CD8-positive, alpha-beta memory T cell (primary cell): ENCODE data around the gene PRDM5. TPM values are rescaled to one million over a fixed set of nuclear protein-coding genes. Genes with fewer than 3 reads are reported as not detected.

Experiments
- CTCF ChIA-PET: fragments of 350-600 bp; sonication (Branson Sonifier 250); formaldehyde crosslinking; loops from one replicate; lab custom pipeline; 2021; ENCODE audit warnings: antibody characterized with exemption; lab: Charles Lee
- POLR2A ChIA-PET: fragments of 350-600 bp; sonication (Branson Sonifier 250); formaldehyde crosslinking; loops from one replicate; lab custom pipeline; 2021; ENCODE audit warnings: antibody characterized with exemption; lab: Charles Lee
- DNase-seq, 5 donors: peaks; one replicate each; pipeline versions ENCODE4 v3.0.0 to v3.0.0-alpha.2; 2020 to 2022; ENCODE audit warnings: mixed read lengths in 1 of 5
- H3K27ac ChIP-seq: one replicate; pipeline ENCODE4 v1.7.0; 2013; ENCODE audit warnings: low read depth, mild to moderate bottlenecking, low read length, moderate library complexity
- H3K27me3 ChIP-seq: 2 replicates; pipeline ENCODE4 v1.7.0; 2013; ENCODE audit warnings: low read length, mild to moderate bottlenecking; ENCODE audit not compliant: insufficient read depth, poor library complexity, severe bottlenecking
- H3K36me3 ChIP-seq: 2 replicates; pipeline ENCODE4 v1.7.0; 2013; ENCODE audit warnings: mild to moderate bottlenecking, low read length, moderate library complexity; ENCODE audit not compliant: insufficient read depth
- H3K4me1 ChIP-seq: 2 replicates; pipeline ENCODE4 v1.7.0; 2013; ENCODE audit warnings: mild to moderate bottlenecking, low read length, moderate library complexity; ENCODE audit not compliant: insufficient read depth
- H3K4me3 ChIP-seq: 2 replicates; pipeline ENCODE4 v1.7.0; 2013; ENCODE audit warnings: mild to moderate bottlenecking, low read length
- H3K9me3 ChIP-seq: 2 replicates; pipeline ENCODE4 v1.7.0; 2013; ENCODE audit warnings: mild to moderate bottlenecking, low read length
- H3K27ac Mint-ChIP-seq, 8 donors: one replicate each; pipeline ENCODE4 v1.8.0; 2020 to 2021; ENCODE audit warnings: mixed read lengths in 8 of 8, mild to moderate bottlenecking in 6 of 8, inconsistent platforms in 3 of 8, moderate library complexity in 3 of 8
- H3K27me3 Mint-ChIP-seq, 2 donors: one replicate each; pipeline ENCODE4 v1.8.0; 2020 to 2021; ENCODE audit warnings: mixed read lengths in 2 of 2, mild to moderate bottlenecking in 1 of 2, moderate library complexity in 1 of 2
- H3K36me3 Mint-ChIP-seq, 3 donors: one replicate each; pipeline ENCODE4 v1.8.0; 2020 to 2021; ENCODE audit warnings: mixed read lengths in 3 of 3, inconsistent platforms in 1 of 3, mild to moderate bottlenecking in 1 of 3
- H3K4me1 Mint-ChIP-seq, 3 donors: one replicate each; pipeline ENCODE4 v1.8.0; 2020 to 2021; ENCODE audit warnings: mixed read lengths in 3 of 3, inconsistent platforms in 1 of 3, mild to moderate bottlenecking in 1 of 3
- H3K4me3 Mint-ChIP-seq, 7 donors: one replicate each; pipeline ENCODE4 v1.8.0; 2020 to 2021; ENCODE audit warnings: mixed read lengths in 7 of 7, mild to moderate bottlenecking in 6 of 7, moderate library complexity in 4 of 7, inconsistent platforms in 2 of 7
- H3K9me3 Mint-ChIP-seq, 5 donors: one replicate each; pipeline ENCODE4 v1.8.0; 2020 to 2022; ENCODE audit warnings: mixed read lengths in 5 of 5, mild to moderate bottlenecking in 3 of 5, moderate library complexity in 2 of 5, inconsistent platforms in 1 of 5
- polyA plus RNA-seq: library from polyadenylated mRNA; unstranded; fragments of 300-500 nt; fragmentation: Illumina TruSeq; gene quantifications from one replicate; pipeline ENCODE4 v1.2.3, GENCODE V29; 2021
- total RNA-seq, 2 experiments: library from RNA; stranded (reverse); gene quantifications; one replicate each; pipeline ENCODE4 v1.2.3, GENCODE V29; 2021

The PRDM5 gene
- total and polyA plus RNA-seq, 3 experiments from 2014 or later, result 0.08 to 0.63 (median 0.24) TPM

DNA sequence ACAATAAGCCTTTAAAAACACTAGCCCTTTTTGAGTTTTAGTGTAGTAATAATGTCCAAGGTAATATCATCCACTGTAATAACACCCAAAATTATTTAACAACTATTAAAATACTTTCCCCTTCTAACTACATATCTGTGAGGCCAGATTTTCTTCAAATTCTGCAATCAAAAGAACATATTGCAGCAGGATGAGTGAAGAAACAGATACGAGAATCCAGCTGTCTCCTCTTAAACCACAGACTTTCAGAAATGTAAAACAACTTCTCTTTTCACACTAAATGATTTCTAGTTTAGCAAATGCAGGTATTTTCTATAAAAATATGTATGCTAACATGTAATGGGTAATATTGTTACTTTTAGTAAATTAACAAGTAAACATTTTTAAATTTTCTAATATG lies 148.9 kb downstream of the PRDM5 start:
- POLR2A ChIA-PET, result no interaction called here
- H3K36me3 ChIP-seq, result no peaks in the 10 kb centered on the region
- no peaks in the 10 kb centered on the region for H3K36me3 Mint-ChIP-seq
- H3K27ac ChIP-seq, result no peak overlapping the region
- H3K4me3 Mint-ChIP-seq, result no peak overlapping the region
- no peaks in the 10 kb centered on the region for H3K9me3 Mint-ChIP-seq
- no peak overlapping the region for H3K27ac Mint-ChIP-seq
- DNase-seq, result no peak
- H3K27me3 Mint-ChIP-seq, result peaks cover 3 to 4% of the 10 kb centered on the region in 2 donors
- H3K4me1 Mint-ChIP-seq, result no peaks in the 10 kb centered on the region
- no peaks in the 10 kb centered on the region for H3K4me1 ChIP-seq
- CTCF ChIA-PET, result no interaction called here
- H3K27me3 ChIP-seq, result no peaks in the 10 kb centered on the region
- no peaks in the 10 kb centered on the region for H3K9me3 ChIP-seq
- H3K4me3 ChIP-seq, result no peak overlapping the region

DNA sequence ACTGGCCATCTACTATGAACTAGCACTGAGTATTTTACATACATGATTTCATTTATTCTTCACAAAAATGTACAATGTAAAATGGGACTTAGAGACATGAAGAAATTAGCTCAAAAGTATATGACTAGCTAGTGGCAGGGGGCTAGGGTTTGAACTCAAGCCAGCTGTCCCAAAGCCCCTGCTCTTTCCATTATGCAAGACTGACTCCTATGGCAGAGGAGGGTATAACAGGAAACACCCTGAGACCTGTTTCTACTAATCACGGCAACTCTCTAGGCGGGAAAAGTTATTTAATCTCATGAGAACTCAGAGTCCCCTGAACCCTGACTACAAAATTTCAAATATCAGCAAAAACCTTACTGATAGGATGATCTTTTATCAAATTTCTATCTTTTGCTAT lies 150.6 kb downstream of the PRDM5 start:
- Mint-ChIP-seq H3K27me3 (peaks cover 3 to 8% of the 10 kb centered on the region in 2 donors), H3K4me3 (no peak overlapping the region), H3K27ac (no peak overlapping the region), H3K4me1 (no peaks in the 10 kb centered on the region), H3K9me3 (no peaks in the 10 kb centered on the region), H3K36me3 (no peaks in the 10 kb centered on the region)
- Histone ChIP-seq H3K36me3 (no peaks in the 10 kb centered on the region), H3K27me3 (no peaks in the 10 kb centered on the region), H3K27ac (no peak overlapping the region), H3K4me3 (no peak overlapping the region), H3K9me3 (no peaks in the 10 kb centered on the region), H3K4me1 (no peaks in the 10 kb centered on the region)
- ChIA-PET POLR2A (no interaction called here), CTCF (no interaction called here)
- DNase-seq, result no peak

DNA sequence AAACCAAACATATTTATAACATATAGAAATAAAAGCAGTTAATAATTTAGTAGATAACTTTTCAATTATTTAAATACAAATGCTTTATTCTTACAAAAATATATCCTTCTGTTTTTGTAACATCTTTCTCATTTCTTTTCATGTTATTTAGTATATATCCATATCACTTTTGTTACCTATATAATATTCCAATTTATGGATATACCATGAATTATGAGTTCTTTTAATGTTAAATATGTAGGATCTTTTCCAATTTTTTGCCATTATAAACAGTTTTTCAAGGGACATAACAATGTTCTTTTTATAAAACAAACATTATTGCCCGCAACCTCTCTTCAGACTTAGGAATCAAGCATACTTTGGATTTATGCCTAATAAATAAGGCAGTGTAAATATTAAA lies 151.6 kb downstream of the PRDM5 start:
- Mint-ChIP-seq H3K36me3 (no peaks in the 10 kb centered on the region), H3K27ac (no peak overlapping the region), H3K4me3 (no peak overlapping the region), H3K4me1 (no peaks in the 10 kb centered on the region), H3K27me3 (peaks cover 5 to 8% of the 10 kb centered on the region in 2 donors), H3K9me3 (no peaks in the 10 kb centered on the region)
- Histone ChIP-seq H3K27ac (no peak overlapping the region), H3K9me3 (no peaks in the 10 kb centered on the region), H3K27me3 (no peaks in the 10 kb centered on the region), H3K36me3 (no peaks in the 10 kb centered on the region), H3K4me1 (no peaks in the 10 kb centered on the region), H3K4me3 (no peak overlapping the region)
- DNase-seq, result no peak
- ChIA-PET CTCF (no interaction called here), POLR2A (no interaction called here)

DNA sequence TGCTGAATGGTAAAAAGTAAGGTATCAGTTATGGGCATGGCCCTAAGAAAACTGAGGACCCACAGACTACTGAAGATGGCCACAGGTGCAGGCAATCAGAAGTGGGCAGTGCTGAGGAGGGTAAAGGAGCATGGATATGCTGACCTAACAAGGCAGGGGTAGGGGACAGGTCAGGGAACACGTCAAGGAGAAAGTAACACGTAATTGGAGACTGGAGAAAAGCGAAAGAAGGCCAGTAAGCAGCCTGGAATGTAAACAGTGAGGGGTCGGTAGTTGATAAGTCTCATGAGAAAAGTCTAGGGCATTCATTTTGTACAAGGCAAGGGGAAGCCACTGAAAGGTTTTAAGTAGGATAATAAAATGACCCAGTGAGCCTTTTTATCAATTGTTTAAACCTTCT lies 153.3 kb downstream of the PRDM5 start:
- no peaks in the 10 kb centered on the region for H3K36me3 ChIP-seq
- POLR2A ChIA-PET, result no interaction called here
- Mint-ChIP-seq H3K4me1 (no peaks in the 10 kb centered on the region), H3K9me3 (no peaks in the 10 kb centered on the region), H3K4me3 (no peak overlapping the region), H3K36me3 (no peaks in the 10 kb centered on the region), H3K27ac (no peak overlapping the region), H3K27me3 (peaks cover 5 to 12% of the 10 kb centered on the region in 2 donors)
- H3K4me1 ChIP-seq, result no peaks in the 10 kb centered on the region
- H3K4me3 ChIP-seq, result no peak overlapping the region
- CTCF ChIA-PET, result no interaction called here
- H3K27ac ChIP-seq, result no peak overlapping the region
- H3K27me3 ChIP-seq, result no peaks in the 10 kb centered on the region
- no peaks in the 10 kb centered on the region for H3K9me3 ChIP-seq
- DNase-seq, result no peak

DNA sequence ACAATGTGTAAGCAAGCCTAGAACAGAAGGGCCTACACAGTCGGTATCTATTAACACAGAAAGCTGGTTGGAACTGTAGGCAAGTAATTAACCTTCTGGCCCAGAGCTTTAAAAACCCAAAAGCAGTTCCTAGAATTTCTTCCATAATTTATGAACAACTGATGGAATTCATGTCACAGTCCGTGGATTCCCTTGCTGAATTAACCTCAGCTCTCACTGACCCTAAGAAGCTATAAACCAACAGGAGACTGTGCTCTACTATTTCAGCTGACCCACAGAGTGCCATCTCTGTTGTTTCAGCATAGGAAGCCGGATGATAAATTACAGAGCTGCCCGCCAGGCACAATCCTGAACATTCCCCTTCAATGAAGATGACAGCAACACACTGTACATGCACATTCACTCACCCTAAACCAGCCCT lies 157.3 kb downstream of the PRDM5 start:
- H3K27me3 Mint-ChIP-seq, result peaks cover 5 to 12% of the 10 kb centered on the region in 2 donors
- H3K4me1 Mint-ChIP-seq, result no peaks in the 10 kb centered on the region
- Histone ChIP-seq H3K9me3 (no peaks in the 10 kb centered on the region), H3K36me3 (no peaks in the 10 kb centered on the region), H3K27ac (no peak overlapping the region), H3K4me1 (no peaks in the 10 kb centered on the region), H3K4me3 (no peak overlapping the region), H3K27me3 (no peaks in the 10 kb centered on the region)
- H3K9me3 Mint-ChIP-seq, result no peaks in the 10 kb centered on the region
- H3K27ac Mint-ChIP-seq, result no peak overlapping the region
- CTCF ChIA-PET, result interaction anchor here (1.4 kb wide), 1 partner anchor 14 kb away, joined by 4 read pairs; no protein-coding TSS in a partner anchor
- H3K4me3 Mint-ChIP-seq, result no peak overlapping the region
- POLR2A ChIA-PET, result no interaction called here
- no peak for DNase-seq
- H3K36me3 Mint-ChIP-seq, result no peaks in the 10 kb centered on the region

DNA sequence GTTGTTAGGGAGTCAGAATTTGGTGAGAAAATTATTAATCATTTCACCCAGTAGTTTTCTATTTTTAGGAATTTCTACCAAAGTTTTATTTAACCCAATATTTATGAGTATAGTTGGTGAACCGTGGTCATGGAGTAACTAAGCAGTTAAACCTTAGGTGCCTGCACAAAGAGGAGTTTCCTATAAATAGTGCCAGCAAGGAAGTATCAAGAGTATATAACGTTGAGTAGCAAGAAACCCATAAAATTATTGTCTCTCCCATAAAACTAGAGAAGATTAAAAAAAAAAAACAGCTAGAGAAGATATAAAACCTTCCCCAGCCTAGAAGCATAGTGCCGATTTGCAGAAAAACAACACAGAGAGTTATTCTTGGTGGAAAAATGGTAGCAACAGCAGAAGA lies 158.9 kb downstream of the PRDM5 start:
- H3K4me1 ChIP-seq, result no peaks in the 10 kb centered on the region
- Mint-ChIP-seq H3K36me3 (no peaks in the 10 kb centered on the region), H3K27me3 (peaks cover 2 to 8% of the 10 kb centered on the region in 2 donors), H3K27ac (no peak overlapping the region), H3K4me1 (no peaks in the 10 kb centered on the region), H3K9me3 (no peaks in the 10 kb centered on the region), H3K4me3 (no peak overlapping the region)
- POLR2A ChIA-PET, result no interaction called here
- no peaks in the 10 kb centered on the region for H3K9me3 ChIP-seq
- no peaks in the 10 kb centered on the region for H3K27me3 ChIP-seq
- DNase-seq, result no peak
- CTCF ChIA-PET, result no interaction called here
- H3K4me3 ChIP-seq, result no peak overlapping the region
- H3K27ac ChIP-seq, result no peak overlapping the region
- no peaks in the 10 kb centered on the region for H3K36me3 ChIP-seq

GRCh38 chr4:120761070-120761469 lies 161.5 kb downstream of the PRDM5 start:
- CTCF ChIA-PET, result interaction anchor here (0.7 kb wide), 1 partner anchor 233 kb away, joined by 3 read pairs; no protein-coding TSS in a partner anchor
- POLR2A ChIA-PET, result no interaction called here
- peaks cover 0 to 12% of the 10 kb centered on the region in 2 donors for H3K27me3 Mint-ChIP-seq
- Histone ChIP-seq H3K27me3 (no peaks in the 10 kb centered on the region), H3K4me3 (no peak overlapping the region), H3K4me1 (no peaks in the 10 kb centered on the region), H3K36me3 (no peaks in the 10 kb centered on the region), H3K9me3 (no peaks in the 10 kb centered on the region), H3K27ac (no peak overlapping the region)
- H3K4me1 Mint-ChIP-seq, result no peaks in the 10 kb centered on the region
- no peak overlapping the region for H3K27ac Mint-ChIP-seq
- DNase-seq, result no peak
- H3K36me3 Mint-ChIP-seq, result no peaks in the 10 kb centered on the region
- no peaks in the 10 kb centered on the region for H3K9me3 Mint-ChIP-seq
- H3K4me3 Mint-ChIP-seq, result no peak overlapping the region

- no peaks in the 10 kb centered on the region for H3K36me3 ChIP-seq
- H3K9me3 ChIP-seq, result no peaks in the 10 kb centered on the region
- H3K27me3 Mint-ChIP-seq, result peaks cover 0 to 7% of the 10 kb centered on the region in 2 donors
- no peak overlapping the region for H3K4me3 ChIP-seq
- no peaks in the 10 kb centered on the region for H3K4me1 ChIP-seq
- H3K4me1 Mint-ChIP-seq, result no peaks in the 10 kb centered on the region
- no peaks in the 10 kb centered on the region for H3K36me3 Mint-ChIP-seq
- POLR2A ChIA-PET, result no interaction called here
- no peaks in the 10 kb centered on the region for H3K27me3 ChIP-seq
- H3K9me3 Mint-ChIP-seq, result no peaks in the 10 kb centered on the region
- no peak for DNase-seq
- H3K27ac Mint-ChIP-seq, result no peak overlapping the region
- H3K4me3 Mint-ChIP-seq, result no peak overlapping the region
- no peak overlapping the region for H3K27ac ChIP-seq
- CTCF ChIA-PET, result no interaction called here
Measured at GRCh38 chr4:120760047-120760446, 162.5 kb downstream of the PRDM5 start.

- Mint-ChIP-seq H3K27ac (no peak overlapping the region), H3K27me3 (peaks cover 0 to 7% of the 10 kb centered on the region in 2 donors), H3K36me3 (peaks cover 0 to 6% (median 0%) of the 10 kb centered on the region in 3 donors), H3K4me1 (no peaks in the 10 kb centered on the region), H3K4me3 (no peak overlapping the region), H3K9me3 (peaks cover 0 to 7% (median 0%) of the 10 kb centered on the region in 5 donors)
- H3K27ac ChIP-seq, result no peak overlapping the region
- H3K36me3 ChIP-seq, result no peaks in the 10 kb centered on the region
- ChIA-PET CTCF (no interaction called here), POLR2A (no interaction called here)
- no peak overlapping the region for H3K4me3 ChIP-seq
- H3K9me3 ChIP-seq, result no peaks in the 10 kb centered on the region
- DNase-seq, result no peak
- no peaks in the 10 kb centered on the region for H3K4me1 ChIP-seq
- no peaks in the 10 kb centered on the region for H3K27me3 ChIP-seq
Measured at GRCh38 chr4:120755864-120756263, 166.7 kb downstream of the PRDM5 start.
